ENCODE data around the gene TMEM190. TPM values are rescaled to one million over a fixed set of nuclear protein-coding genes. Genes with fewer than 3 reads are reported as not detected.
A peak's percentile ranks its signal among the peaks of the same experiment; 100 is the strongest.

TMEM190 gene
- total RNA-seq, 1 experiment from 2014 or later = not detected

DNA sequence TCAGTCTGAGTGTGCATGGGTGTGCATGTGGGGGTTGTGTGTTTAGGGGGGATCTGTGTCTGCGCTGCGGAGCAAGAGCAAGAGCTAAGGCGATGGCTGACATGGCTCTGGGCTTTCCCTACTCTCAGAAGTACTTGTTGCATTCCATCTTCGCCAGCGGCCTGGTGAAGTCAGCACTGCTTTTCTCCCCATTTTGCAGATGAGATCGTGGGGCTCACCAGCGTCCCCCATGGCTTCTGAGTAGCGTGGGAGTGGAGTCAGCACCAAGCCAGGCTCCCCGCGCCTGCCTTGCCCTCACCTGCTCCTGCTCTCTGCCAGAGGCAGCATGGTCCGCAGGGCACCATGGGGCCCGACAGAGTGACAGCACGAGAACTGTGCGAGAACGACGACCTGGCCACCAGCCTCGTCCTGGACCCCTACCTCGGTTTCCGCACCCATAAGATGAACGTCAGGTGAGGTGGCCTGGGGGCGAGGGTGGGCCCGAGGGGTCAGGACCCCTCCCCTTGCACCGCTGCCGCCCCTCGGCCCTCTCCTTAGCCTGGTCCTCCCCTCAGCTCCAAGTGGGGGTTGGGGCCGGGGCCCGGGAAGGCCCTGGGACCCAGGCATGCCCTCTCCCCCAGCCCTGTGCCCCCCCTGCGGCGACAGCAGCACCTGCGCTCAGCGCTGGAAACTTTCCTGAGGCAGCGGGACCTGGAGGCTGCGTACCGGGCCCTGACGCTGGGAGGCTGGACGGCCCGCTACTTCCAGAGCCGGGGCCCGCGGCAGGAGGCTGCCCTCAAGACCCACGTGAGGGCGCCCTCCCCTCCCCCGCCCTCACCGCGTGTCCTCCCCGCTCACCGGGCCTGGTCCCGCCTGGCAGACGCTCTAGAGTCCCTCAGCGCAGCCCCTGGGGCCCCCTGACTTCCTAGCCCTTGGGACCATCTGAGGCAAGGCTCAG lies 34.8 kb upstream of the TMEM190 start:
- CTCF ChIA-PET = no interaction called here
- peak overlapping the region; percentile 91 for H3K4me3 Mint-ChIP-seq (ENCODE audit: low read depth, unreplicated experiment)
- DNase-seq = no peak
- no peaks in the 10 kb centered on the region for H3K9me3 Mint-ChIP-seq (ENCODE audit: low read depth, unreplicated experiment)
- no peaks in the 10 kb centered on the region for H3K27me3 Mint-ChIP-seq (ENCODE audit: unreplicated experiment)
- H3K36me3 Mint-ChIP-seq (ENCODE audit: insufficient read depth, unreplicated experiment) = peaks cover 62% of the 10 kb centered on the region
- TF ChIP-seq, protein P1, sequence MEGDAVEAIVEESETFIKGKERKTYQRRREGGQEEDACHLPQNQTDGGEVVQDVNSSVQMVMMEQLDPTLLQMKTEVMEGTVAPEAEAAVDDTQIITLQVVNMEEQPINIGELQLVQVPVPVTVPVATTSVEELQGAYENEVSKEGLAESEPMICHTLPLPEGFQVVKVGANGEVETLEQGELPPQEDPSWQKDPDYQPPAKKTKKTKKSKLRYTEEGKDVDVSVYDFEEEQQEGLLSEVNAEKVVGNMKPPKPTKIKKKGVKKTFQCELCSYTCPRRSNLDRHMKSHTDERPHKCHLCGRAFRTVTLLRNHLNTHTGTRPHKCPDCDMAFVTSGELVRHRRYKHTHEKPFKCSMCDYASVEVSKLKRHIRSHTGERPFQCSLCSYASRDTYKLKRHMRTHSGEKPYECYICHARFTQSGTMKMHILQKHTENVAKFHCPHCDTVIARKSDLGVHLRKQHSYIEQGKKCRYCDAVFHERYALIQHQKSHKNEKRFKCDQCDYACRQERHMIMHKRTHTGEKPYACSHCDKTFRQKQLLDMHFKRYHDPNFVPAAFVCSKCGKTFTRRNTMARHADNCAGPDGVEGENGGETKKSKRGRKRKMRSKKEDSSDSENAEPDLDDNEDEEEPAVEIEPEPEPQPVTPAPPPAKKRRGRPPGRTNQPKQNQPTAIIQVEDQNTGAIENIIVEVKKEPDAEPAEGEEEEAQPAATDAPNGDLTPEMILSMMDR (IDR thresholded peaks at IDR 0.05; ENCODE audit: unreplicated experiment) = no peak
- H3K27ac Mint-ChIP-seq (ENCODE audit: unreplicated experiment) = no peak overlapping the region
- intact Hi-C loops (cut with micrococcal nuclease; ENCODE audit: unreplicated experiment) = no loop called here
- peaks cover 32% of the 10 kb centered on the region for H3K4me1 Mint-ChIP-seq (ENCODE audit: low read depth, unreplicated experiment)
- TSS peak; percentile 46 for BruUV-seq (replicated peaks)

DNA sequence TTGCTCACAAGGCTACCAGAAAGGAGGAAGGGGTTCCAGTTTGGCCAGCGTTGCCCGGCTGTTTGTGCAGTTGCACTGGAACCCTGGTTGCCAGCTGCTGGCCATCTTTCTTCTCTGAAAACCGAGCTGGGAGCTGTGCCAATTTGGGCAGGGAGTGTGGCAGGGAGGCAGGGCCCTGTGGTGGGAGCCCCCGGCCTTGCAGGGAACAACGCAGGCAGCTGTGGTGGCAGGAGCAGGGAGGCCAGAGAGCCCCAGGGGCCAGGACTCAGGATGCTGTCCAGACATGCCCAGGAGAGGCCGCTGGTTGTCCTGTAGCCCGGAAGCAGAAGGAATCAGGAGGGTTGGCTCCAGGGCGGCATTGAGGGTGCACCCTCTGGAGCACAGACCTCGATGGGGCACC lies 32.2 kb upstream of the TMEM190 start:
- Mint-ChIP-seq H3K9me3 (ENCODE audit: low read depth, unreplicated experiment) (no peaks in the 10 kb centered on the region), H3K27ac (ENCODE audit: unreplicated experiment) (no peak overlapping the region), H3K4me3 (ENCODE audit: low read depth, unreplicated experiment) (no peak overlapping the region), H3K27me3 (ENCODE audit: unreplicated experiment) (no peaks in the 10 kb centered on the region), H3K36me3 (ENCODE audit: insufficient read depth, unreplicated experiment) (peaks cover 49% of the 10 kb centered on the region), H3K4me1 (ENCODE audit: low read depth, unreplicated experiment) (peaks cover 22% of the 10 kb centered on the region)
- TF ChIP-seq, protein P1 (IDR thresholded peaks at IDR 0.05; ENCODE audit: unreplicated experiment) = no peak
- DNase-seq = no peak
- CTCF ChIA-PET = no interaction called here
- BruUV-seq (replicated peaks) = no TSS peak
- intact Hi-C loops (cut with micrococcal nuclease; ENCODE audit: unreplicated experiment) = no loop called here

DNA sequence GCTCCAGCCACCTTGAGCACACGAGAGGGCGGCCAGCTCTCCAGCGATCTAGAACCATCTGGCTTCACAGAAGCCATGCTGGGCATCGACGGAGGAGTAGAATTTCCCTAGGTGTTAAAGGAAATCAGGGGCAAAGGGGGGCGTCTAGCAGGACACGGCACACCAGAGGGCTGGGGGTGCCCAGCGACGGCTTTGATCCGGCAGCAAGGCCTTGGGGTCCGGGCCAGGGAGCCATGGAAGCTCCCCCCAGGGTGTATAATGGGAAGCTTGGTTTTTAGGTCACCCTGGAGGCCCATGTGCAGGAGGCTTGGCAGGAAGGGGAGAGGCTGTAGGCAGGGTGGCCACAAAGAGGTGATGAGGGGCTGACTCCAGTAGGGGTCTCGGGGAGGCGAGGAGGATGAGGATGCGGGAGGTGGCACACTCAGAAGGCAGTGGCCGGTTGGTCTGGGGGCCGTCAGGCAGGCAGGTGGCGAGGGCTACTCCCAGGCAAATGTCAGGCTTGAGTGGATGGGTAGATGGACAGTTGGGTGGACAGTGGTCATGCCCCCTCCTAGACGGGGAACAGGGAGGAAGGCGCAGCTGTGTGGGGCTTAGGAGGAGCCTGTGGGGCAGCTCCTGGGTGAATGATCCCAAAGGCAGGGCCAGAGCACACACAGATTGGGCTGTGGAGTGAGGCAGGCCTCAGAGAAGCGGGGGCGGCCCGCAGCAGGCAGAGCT lies 31.4 kb upstream of the TMEM190 start:
- BruUV-seq (replicated peaks) = no TSS peak
- Mint-ChIP-seq H3K4me1 (ENCODE audit: low read depth, unreplicated experiment) (peaks cover 23% of the 10 kb centered on the region), H3K36me3 (ENCODE audit: insufficient read depth, unreplicated experiment) (peaks cover 41% of the 10 kb centered on the region), H3K4me3 (ENCODE audit: low read depth, unreplicated experiment) (no peak overlapping the region), H3K9me3 (ENCODE audit: low read depth, unreplicated experiment) (no peaks in the 10 kb centered on the region), H3K27ac (ENCODE audit: unreplicated experiment) (peak overlapping the region; percentile 17), H3K27me3 (ENCODE audit: unreplicated experiment) (no peaks in the 10 kb centered on the region)
- intact Hi-C loops (cut with micrococcal nuclease; ENCODE audit: unreplicated experiment) = no loop called here
- TF ChIP-seq, protein P1 (IDR thresholded peaks at IDR 0.05; ENCODE audit: unreplicated experiment) = no peak
- no peak for DNase-seq
- CTCF ChIA-PET = interaction anchor here (0.6 kb wide), 1 partner anchor 17 kb away, joined by 4 read pairs; no protein-coding TSS in a partner anchor

DNA sequence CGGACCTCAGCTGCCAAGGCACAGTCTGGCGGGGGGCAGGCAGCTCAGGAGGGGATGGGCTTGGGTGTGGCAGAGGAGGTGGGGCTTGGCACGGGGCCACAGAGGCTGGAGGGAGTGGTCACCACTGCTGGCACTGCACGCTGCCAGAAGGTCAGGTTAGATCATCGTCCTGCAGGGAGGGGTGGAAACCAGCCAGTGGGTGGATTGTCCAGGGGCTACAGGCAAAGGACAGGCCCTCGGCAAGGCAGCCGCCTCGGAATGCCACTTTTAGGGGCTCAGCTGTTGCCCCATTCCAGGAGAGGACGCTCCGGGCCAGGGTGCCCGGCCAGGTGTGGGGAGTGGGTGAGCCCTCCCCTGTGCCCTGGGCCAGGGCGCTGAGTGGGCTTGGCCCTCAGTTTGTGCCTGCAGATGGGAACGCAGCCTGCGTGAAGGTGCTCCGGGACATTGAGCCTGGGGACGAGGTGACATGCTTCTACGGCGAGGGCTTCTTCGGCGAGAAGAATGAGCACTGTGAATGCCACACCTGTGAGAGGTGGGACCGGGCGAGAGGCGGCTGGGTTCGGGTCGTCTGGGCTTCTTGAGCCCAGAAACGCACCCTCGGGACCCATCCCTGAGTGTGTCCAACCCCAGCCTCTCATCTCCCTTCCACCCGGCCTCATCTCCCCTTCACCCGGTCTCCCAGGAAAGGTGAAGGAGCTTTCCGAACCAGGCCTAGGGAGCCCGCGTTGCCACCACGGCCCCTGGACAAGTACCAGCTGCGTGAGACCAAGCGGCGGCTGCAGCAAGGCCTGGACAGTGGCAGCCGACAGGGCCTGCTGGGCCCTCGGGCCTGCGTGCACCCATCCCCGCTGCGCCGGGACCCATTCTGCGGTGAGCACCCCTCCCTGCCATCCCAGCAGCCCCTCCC lies 30.6 kb upstream of the TMEM190 start:
- CTCF ChIA-PET = interaction anchor here (0.7 kb wide), 1 partner anchor 74 kb away, joined by 4 read pairs; no protein-coding TSS in a partner anchor

More for the DNA sequence above, 30.6 kb upstream of the TMEM190 start:
- Mint-ChIP-seq H3K36me3 (ENCODE audit: insufficient read depth, unreplicated experiment) (peaks cover 37% of the 10 kb centered on the region), H3K4me1 (ENCODE audit: low read depth, unreplicated experiment) (peaks cover 29% of the 10 kb centered on the region), H3K27ac (ENCODE audit: unreplicated experiment) (peak overlapping the region; percentile 17), H3K4me3 (ENCODE audit: low read depth, unreplicated experiment) (no peak overlapping the region), H3K9me3 (ENCODE audit: low read depth, unreplicated experiment) (no peaks in the 10 kb centered on the region), H3K27me3 (ENCODE audit: unreplicated experiment) (peaks cover 4% of the 10 kb centered on the region)
- peak; percentile 74 for DNase-seq
- no TSS peak for BruUV-seq (replicated peaks)
- TF ChIP-seq, protein P1 (IDR thresholded peaks at IDR 0.05; ENCODE audit: unreplicated experiment) = no peak
- intact Hi-C loops (cut with micrococcal nuclease; ENCODE audit: unreplicated experiment) = no loop called here

Data from Calu3 (cell line).